Stimulated activated CD4-positive, alpha-beta T cell treated with anti-CD3 and anti-CD28 coated beads, Interleukin-4, amount 100 ng/mL, for 4 hours (primary cell): ENCODE data around the gene TFR2.

ENCODE experiments used
- DNase-seq, 2 experiments: peaks; one replicate each; pipeline ENCODE4 v3.0.0-alpha.2; 2020

The TFR2 gene

DNA sequence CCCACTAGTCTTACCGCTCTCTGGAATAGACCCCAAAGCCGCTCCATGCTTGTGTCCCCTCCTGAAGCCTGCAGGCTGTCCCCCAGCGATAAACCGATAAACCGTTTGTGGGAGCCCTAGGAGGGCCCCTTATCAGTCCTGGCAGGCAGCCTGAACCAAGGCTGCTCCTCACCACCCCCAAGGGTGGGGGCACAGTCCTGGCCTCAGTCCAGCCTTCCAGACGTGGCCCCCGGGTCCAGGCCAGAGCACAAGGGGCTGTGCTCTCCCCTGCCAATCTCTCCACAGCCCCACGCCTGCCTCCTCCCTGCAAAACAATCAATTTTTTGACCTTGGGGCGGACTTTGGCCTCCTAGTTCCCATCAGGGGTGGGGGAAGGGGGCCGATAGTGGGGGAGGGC, at the start of gene TFR2:
Gene TFR2 (minus strand): TSS at position 90 of the 397 bp plus-strand sequence. CDS start 43 bp downstream, at position 47.
- DNase-seq = no peak

DNA sequence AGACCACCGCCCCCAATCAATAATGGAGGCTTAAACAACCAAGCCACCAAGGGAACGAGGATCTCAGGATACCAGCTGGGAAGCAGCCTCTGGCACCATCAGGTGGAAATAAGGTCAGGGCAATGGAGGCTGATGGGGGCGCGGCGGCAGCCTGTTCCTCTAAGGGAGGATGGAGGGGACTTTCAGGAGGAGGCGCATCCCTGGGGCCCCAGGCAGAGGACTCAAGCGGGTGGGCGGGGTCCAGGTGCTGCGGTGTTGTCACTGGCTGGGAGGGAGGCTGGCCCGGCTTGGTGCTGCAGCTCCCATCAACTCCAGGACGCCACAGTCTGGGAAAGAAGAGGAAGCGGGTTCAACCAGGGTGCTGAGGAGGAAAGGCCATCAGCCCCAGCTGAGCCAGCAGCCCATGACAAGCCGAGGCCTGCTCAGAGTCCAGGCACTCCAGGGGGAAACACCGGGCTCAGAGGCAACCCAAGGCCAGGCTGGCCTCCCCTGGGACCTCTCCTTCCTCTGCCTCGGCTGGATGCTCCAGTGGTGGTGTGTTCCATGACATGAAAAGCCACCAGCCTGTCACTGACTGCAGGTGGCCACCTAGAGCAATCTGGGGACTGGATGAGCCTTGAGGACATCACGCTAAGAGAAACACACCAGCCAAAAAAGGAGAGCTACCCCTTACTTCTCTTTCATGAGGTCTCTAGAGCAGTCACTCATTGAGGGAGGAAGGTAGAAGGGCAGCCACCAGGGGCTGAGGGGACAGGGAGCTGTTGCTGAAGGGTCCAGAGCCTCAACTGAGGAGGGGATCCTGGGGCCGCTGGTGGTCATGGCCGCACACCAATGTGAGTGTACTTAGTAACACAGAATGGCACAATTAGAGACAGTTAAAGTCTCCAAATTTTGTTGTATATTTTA, 48.1 kb upstream of the TFR2 start:
- no peak for DNase-seq

DNA sequence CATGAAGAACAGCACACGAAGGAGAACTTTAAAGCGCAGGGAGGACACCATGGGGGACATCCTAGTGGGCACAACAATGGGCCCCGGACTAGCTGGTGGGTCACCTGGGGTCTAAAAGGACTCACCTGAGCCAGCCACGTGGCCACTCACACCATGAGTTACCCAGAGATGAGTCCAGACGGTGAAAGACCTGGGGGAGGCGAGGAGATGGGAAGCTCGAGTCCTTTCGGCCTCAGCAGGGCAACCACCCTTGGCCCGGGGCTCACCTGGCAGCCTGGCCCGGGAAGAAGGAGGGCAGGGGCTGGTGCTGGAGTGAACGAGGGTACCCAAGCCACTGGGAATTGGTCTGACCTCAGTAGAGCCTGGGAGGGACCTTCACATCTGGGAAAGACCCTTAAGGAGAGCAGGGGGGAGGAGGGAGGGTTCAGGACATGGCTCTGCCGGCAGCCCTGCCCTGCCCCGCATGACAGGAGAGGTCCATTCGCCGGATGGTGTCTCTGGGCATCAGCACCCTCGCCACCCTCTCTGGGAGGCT, 47.0 kb upstream of the TFR2 start:
- no peak for DNase-seq

DNA sequence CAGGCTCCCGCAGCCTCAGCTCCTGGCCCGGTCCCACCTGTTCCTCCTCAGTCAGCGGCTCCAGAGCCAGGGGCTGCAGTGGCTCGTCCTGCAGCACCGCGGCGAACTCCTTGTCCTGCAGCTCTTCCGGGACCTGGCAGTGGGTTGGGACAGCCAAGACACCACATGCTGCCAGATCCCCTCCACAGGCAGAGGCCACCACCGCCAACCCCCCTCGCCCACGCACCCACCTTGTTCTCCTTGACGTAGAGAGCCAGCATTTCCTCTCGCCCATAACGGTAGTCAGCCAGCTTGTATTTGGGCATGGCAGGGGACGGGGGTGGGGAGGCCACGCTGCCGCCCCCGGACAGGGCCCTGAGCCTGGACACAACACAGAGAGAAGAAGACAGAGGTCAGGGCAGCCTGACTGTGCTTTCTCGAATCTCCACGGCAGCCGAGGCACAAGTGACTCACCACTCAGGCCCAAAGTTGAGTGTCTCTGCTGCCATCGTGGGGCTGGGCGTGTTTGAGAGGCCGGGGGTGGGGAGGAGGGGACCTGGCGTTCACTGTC, 46.5 kb upstream of the TFR2 start:
- DNase-seq = no peak

DNA sequence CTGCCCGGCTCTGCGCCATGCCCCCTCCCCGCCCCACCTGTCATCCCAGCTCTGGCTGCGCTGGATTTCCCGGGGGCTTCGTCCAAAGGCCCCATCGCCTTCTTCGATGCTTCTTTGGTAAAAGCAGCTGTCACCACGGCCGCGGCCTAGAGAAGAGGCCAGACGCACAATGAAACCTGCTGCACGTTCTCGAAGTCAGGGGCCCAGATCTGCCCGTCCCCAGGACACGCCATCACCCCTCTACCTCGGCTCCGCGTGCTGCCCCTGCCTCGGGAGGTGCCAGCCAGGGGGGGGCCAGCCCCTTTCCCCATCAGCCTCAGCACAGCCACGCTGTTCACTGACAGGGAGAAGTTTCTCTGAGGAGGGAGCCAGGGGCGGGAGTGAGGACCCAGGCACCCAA, 45.9 kb upstream of the TFR2 start:
- DNase-seq = no peak

DNA sequence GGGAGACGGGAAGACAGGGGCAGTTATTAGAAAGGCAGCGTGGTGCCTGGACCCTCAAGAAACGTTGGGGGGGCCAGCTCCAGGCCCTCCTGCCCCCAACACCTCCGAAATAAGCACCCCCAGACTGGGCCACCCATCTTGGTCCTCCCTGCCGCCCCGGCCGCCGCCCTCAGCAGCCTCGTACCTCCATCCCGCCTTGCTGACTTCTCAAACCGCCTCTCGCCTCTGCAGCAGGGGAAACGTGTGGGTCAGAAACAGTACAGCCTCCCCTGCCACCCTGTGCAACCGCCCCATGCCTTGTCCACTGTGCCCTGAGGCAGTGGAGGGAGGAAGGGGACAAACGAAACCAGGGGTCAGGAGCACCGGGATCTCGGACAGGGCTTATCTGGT, 45.5 kb upstream of the TFR2 start:
- DNase-seq = no peak

DNA sequence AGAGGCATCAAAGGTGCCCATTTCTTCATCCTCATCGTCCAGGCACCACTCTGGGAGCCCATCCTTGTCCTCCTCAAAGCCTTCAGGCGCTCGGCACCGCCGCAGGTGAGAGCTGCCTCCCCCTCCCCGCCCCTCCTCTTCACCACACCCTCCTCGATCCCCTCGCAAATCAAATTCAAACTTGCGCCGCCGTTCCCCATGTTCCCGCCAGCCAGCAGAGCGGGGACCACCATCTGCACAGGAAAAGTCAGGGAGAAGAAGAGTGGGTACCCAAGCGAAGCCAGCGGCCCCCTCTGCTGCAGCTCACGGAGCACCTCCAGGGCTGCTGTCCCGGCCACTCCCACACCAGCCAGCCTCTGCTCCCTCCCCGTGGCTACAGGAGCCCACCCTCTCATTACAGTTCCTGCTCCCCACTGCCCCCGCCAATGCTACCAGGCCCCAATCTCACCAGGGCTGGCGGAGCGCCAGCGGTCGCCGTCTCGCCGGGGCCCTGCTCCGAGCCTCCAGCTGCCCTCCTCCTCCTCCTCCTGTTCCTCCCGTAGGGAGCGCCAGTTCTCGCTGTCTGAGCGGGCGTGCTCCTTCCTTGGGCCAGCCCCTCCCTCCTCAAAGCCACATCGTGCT, 45.0 kb upstream of the TFR2 start:
- no peak for DNase-seq

DNA sequence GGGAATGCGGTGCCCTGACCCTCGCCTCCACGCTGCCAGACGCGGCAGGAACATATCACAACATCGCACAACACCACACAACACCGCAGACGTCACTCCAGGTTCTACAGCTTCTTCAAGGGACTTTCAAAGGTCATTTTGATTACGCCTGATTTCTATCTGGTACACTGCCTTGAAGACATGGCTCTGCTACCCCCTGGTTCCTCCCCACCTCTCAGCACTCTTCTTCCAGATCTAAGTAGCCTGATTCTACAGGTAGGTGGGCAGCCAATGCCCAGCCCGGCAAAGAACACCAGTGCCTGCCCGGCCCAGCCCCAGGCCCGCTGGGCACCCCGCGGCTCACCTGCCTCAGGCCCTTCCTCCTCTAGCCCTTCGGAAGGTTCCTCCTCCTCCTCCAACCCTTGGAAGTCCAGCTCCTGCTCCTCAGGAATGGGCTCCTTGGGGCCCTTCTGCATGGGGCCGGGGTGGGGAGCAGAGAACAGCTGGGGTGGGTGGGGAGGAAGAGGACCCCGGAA, 44.3 kb upstream of the TFR2 start:
- DNase-seq = no peak

DNA sequence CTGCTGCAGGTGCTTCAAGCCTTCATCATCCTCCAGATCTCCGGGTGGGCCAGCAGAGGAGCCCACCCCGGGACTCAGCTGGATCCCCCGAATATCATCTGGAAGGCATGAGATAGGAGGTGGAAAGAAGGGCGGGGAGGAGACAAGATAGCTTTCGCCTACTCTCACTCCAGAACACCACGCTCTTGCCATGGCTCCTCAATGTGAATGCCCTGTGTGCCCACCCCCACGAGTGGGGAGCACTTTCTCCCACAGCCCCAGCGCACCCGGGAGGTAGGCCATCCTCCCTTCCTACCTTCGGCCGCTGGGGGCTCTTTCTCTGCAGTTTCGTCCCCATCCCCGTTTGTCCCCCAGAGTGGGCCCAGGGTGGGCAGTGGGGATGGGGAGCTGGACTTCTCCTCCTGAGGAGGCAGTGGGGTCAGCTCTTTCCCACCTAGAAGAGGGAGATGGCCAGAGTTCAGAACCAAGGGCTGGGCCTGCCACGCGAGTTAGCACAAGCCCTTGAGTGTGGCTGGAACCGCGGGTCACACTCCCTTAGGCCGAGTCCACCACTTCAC, 43.8 kb upstream of the TFR2 start:
- DNase-seq = no peak

DNA sequence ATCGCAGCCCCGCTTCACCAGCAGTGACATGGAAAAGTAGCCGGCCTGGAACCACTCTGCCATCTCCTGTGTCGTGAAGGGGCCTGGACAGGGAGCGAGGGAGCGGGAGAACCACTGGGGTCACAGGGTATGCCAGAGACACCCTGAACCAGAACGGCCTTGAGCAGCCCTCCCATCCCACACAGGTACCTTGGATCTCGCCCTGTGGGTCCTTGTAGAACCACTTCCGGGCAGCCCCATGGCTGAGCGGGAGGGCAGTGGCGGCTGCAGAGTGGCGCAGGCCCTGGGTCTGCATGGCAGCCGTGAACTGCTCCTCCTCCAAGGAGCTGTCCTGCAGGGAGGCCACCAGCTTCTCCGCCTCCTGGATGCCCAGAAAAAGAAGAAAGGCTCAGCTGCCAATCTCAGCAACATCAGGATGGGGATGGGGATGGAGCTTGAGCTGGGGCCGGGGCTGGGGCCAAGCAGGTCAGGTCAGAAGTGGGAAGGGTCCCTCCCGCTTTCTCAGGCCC, 43.2 kb upstream of the TFR2 start:
- no peak for DNase-seq

DNA sequence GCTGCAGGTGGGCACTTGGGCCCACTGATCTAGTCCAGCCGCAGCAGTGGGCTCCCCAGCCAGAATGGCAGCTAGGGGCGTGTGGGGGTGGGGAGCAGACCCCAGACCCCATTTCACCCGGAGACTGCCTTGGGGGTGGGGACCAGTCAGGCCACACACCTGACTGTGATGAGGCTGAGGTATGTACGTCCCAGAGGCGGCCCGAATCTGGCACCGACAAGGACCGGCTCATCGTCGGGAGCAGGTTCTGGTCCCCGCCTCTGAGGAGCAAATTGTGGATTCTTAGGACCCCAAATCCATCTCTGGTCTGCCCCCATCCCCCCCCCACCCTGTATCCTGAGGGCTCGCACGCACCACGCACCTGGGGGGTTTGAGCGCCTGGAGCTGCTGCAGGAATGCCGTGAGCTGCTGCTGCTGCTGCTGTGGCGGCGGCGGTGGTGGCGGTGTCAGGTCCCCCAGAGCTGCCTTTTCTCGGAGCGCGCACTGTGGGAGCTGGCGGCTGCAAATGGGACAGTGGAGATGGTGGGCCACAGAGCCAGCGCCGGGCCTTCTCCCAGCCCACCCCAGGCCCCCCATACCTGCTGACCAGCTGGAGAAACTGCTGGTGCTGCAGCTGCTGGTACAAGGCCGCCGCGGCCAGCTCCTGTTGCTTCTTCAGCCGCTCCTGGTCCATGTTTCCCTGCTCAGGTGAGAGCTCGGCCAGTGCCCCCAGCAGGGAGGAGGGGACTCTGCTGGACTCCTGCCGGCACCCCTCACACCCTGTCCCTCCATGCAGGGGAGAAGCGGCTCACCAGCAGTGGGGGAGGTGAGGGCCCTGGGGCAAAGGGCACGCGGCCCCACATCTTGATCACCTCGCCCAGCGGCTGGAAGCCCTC, 42.5 kb upstream of the TFR2 start:
- no peak for DNase-seq

DNA sequence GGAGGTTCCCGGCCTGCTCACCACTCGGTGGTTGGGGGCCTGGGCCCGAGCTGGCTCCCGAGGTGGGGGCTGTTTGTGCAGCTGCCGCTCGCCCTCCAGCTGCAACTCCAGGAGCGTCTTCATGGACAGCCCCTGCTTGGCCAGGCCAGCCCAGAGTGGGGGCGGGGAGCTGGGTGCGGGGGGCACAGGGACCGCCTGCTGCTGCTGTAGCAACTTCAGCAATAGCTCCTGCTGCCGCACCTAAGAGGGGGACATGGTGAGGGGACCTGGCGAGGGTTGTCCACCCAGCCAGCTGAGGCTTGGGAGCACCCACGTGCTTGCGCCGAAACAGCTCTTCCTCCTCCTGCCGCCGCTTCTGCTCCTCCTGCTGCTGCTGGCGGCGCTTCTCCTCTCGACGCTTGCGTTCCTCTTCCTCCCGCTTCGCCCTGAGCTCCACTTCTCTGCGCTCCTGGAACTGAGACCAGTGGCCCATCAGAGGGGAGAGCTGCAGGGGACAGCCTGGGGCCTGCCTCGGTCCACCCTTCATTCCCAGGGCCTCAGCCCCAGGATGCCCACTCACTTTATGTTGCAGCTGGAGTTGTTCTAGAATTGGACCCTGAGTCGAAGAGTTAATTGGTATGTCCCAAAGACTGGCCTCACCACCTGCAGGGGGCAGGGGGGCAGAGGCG, 41.8 kb upstream of the TFR2 start:
- DNase-seq = no peak

DNA sequence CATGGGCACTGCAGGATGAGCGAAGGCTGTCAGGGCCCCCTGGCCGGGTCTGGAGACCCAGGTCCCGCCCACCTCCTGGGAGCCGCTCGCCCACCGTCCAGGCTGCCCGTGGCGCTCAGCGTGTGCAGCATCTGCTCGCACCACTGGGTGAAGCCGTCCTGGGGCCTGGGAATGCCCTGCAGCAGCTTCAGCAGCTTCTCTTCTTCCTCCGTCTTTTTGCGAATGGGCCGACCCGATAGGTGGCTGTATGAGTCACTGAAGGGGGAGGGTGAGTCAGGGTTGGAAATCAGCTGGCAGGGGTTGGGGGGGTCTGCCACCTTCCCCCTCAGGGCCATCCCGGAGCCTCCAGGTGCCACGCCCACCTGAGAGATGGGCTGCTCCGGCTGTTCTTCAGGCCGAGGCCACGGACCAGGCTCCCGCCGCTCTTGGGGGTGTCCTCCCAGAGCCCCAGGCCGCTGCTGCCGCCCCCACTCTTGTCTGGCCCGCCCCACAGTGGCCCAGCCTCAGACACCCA, 40.9 kb upstream of the TFR2 start:
- peak in 1 of 2 experiments; percentile 47 for DNase-seq

DNA sequence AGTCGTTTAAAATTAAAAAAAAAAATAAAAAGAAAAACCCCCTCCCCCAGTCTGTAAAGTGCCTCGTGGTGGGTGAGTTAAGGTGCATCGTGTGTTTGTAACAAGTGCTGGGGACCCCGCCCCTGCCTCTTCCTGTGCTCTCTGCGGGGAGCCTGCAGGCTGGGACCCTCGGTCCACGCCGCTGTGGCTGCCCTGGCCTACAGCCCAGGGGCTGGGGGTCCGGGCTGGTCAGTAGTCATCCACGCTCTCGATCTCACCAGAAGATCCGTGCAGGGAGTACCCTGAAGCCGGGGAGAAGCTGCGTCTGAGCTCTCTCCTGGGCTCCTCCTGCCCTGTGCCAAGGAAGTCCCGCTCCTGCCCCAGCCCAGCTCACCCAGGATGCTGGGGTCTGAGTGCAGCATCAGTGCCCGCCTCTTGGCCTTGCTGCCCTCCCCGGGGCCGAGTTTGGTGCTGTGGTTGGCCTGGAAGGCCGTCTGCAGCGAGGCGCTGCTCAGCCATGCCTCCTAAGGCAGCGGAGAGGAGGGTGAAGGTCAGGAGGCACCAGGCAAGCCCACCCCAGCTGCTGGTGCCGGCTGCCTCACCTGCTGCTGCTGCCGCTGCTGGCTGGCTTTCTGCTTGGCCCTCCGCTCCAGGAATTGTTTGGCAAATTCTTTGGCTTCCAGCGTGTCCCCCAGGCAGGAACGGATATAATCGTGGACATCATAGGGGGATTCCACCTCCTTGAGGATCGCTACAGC, 40.3 kb upstream of the TFR2 start:
- DNase-seq = no peak

DNA sequence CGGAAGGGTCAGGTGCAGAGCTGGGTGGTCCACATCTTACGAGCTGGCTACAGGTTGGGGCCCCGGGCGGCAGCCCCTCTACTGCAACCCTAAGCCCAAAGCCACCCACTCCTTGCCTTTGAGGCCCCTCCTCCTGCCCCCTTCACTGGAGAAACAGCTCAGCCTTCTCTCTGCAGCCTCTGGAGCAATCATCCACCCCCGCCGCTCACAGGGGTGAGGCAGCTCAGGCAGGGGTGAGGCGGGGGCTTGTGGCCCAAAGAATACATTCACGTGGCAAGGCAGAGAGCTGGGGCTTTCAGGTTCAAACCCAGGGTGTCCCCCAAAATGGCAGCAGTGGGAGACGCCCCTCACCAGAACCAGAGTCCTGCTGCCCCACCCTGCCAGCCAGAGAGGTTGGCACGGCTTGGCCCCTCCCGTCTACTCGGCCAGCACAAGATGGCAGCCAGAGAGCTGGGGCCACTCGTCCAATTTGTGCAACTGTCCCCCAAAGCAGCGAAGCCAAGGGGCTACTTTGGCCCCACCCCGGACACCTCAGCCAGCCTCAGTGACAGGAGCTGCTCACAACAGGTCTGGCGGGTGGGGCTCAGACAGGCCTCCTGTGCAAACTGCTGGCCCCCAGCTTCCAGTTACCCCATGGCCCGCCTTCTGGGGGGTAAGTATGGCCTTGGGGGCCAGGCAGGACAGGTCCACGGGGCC, 39.4 kb upstream of the TFR2 start:
- no peak for DNase-seq

DNA sequence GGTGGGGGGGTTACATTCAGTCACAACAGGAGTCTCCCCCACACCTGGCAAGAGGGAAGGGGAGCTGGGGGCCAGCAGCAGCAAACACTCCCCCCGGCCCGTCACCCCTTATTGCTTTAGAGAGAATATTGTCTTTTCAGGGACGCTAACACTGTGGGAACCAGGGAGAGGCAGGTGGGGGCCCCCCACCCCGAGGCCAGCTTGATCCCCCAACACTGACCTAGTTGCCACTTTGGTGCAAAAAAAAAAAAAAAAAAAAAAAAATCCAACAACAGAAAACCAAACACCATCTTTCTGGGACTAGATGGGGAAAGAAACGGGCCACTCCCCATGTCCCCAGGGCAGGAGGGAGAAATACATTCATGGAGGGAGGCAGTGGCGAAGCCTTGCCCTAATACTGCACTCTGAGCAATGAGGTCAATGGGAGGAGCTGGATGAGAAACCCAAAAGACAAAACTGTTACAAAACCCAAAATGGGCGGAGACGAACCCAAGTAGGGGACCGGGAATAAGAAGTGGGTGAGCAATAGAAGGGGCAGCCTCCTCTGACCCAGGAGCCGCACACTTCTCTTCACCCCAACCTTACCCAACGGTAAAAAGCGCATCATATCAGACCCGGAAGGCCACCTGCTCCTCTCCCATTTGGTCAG, 38.7 kb upstream of the TFR2 start:
- DNase-seq = no peak

DNA sequence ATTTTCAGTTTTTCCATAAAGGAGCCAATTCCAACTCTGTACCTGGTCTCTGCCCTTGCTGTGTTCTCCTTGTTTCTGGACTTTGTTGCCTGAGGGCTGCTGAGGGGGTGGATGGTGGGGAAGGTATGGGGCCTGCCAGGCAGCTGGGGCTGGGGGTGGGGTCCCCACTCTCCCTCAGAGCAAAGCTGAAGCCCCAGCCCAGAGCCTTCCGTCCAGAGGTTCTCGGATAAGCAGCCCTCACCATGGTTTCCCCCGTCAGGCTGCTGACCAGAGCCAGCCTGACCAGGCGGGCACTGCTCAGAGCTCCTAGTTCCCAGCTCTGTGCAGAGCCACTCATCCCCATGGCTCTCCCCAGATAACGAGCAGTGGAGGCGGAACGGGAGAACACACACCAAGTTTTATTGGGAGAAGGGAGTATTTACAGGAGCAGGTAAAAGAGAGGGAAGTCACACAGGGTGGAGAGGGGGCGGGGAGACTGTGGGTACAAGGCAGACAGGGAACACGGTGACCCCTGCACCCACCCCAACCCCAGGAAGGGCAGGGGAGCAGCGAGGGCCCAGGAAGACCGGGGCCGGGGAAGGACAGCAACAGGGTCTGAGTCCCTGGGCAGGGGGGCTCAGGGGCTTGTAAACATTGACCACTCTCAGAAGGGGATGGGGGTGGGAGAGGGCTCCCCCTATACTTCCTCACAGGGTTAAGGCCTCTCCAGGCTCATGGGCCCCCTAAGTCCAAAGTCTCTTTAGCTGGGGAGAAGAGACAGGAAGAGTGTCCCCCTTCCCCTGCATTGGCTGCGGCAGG, 38.0 kb upstream of the TFR2 start:
- DNase-seq = no peak

DNA sequence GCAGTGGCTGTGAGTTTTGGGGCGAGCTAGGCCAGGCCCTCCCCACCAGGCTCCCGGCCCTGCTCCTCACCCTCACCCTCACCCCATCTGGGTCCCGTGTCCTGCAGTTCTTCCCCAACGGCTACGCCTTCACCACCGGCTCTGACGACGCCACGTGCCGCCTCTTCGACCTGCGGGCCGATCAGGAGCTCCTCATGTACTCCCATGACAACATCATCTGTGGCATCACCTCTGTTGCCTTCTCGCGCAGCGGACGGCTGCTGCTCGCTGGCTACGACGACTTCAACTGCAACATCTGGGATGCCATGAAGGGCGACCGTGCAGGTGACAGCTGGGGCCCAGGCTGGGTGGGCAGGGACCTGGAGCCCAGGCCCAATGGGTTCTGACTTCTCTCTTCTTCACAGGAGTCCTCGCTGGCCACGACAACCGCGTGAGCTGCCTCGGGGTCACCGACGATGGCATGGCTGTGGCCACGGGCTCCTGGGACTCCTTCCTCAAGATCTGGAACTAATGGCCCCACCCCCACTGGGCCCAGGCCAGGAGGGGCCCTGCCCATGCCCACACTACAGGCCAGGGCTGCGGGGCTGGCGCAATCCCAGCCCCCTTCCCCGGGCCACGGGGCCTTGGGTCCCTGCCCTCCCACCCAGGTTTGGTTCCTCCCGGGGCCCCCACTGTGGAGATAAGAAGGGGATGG, 37.1 kb upstream of the TFR2 start:
- no peak for DNase-seq
